HL-60 (cell line): ENCODE results near the gene LIX1L.

Experiments used
- DNase-seq, 2 experiments: peaks; one replicate each; pipeline ENCODE4 v3.0.0-alpha.2; 2010 to 2020; ENCODE audit warnings: low read depth in 1 of 2, low spot score in 1 of 2
- H3K27ac ChIP-seq: fragments of 250-450 bp; sonication (Bioruptor Pico); replicated peaks from 2 replicates; pipeline ENCODE4 v1.5.1; 2020; ENCODE audit warnings: mild to moderate bottlenecking, moderate library complexity
- H3K27me3 ChIP-seq: fragments of 250-450 bp; sonication (Bioruptor Pico); 2 replicates; pipeline ENCODE4 v1.5.1; 2021; ENCODE audit warnings: mild to moderate bottlenecking, moderate library complexity; ENCODE audit not compliant: insufficient read depth, poor library complexity, severe bottlenecking
- H3K4me3 ChIP-seq: replicated peaks from 2 replicates; pipeline ENCODE4 v1.5.1; 2011; ENCODE audit warnings: mild to moderate bottlenecking, control low read depth, low read length; ENCODE audit not compliant: insufficient read depth
- CTCF ChIP-seq: IDR thresholded peaks from one replicate; pipeline ENCODE4 v1.5.1; 2011; ENCODE audit warnings: low read length, control low read depth, inconsistent platforms; ENCODE audit not compliant: insufficient read depth
- GABPA ChIP-seq: IDR thresholded peaks from 2 replicates; pipeline ENCODE4 v1.6.1; 2012; ENCODE audit warnings: low read depth
- POLR2AphosphoS5 ChIP-seq: IDR thresholded peaks from 2 replicates; pipeline ENCODE4 v1.6.1; 2012; ENCODE audit warnings: low read depth
- SPI1 ChIP-seq: IDR thresholded peaks from 2 replicates; pipeline ENCODE4 v1.6.1; 2012; ENCODE audit warnings: low read depth, mild to moderate bottlenecking, borderline replicate concordance
- TF ChIP-seq, protein P1 (sequence below): IDR thresholded peaks from 2 replicates; pipeline ENCODE4 v1.6.1; 2012; ENCODE audit warnings: low read depth; ENCODE audit not compliant: insufficient replicate concordance

Gene LIX1L

DNA sequence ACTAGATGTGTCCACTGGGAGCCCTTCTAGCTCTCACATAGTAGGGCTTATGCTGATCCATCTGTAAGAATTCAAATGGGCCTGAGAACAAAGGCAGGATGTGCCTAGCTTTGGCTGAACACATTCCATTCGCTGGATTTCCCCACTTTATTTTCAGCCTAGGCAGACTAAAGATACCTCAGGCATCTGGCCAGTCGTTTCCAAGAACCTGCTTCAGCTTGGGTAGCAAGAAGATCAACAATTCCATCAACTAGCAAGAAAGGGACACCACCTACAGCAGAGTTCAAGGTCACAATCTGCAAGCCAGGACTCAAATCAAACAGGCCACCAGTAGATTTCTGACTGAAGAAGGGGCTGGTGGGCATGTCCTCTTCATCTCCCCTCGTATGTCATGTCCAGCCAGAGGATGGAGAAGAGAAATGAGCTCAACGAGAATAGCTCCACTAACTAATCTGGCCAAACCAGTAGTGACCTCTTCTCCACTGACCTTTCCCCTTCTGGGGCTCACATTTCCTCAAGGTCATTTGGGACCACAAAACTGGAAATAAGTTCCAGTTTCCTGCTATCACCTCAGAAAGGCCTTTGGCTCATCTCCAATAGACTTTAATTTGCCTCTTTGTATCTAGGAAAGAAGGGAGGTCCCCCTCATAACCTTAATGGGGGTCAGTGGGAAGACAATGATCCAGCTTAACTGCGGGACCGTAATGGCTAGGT lies 24.4 kb upstream of the LIX1L start:
- DNase-seq = no peak
- no peak overlapping the region for H3K27ac ChIP-seq
- no peaks in the 10 kb centered on the region for H3K27me3 ChIP-seq
- no peak overlapping the region for H3K4me3 ChIP-seq
- TF ChIP-seq SPI1 (no peak), GABPA (no peak), CTCF (no peak), POLR2AphosphoS5 (no peak)
- TF ChIP-seq, protein P1, sequence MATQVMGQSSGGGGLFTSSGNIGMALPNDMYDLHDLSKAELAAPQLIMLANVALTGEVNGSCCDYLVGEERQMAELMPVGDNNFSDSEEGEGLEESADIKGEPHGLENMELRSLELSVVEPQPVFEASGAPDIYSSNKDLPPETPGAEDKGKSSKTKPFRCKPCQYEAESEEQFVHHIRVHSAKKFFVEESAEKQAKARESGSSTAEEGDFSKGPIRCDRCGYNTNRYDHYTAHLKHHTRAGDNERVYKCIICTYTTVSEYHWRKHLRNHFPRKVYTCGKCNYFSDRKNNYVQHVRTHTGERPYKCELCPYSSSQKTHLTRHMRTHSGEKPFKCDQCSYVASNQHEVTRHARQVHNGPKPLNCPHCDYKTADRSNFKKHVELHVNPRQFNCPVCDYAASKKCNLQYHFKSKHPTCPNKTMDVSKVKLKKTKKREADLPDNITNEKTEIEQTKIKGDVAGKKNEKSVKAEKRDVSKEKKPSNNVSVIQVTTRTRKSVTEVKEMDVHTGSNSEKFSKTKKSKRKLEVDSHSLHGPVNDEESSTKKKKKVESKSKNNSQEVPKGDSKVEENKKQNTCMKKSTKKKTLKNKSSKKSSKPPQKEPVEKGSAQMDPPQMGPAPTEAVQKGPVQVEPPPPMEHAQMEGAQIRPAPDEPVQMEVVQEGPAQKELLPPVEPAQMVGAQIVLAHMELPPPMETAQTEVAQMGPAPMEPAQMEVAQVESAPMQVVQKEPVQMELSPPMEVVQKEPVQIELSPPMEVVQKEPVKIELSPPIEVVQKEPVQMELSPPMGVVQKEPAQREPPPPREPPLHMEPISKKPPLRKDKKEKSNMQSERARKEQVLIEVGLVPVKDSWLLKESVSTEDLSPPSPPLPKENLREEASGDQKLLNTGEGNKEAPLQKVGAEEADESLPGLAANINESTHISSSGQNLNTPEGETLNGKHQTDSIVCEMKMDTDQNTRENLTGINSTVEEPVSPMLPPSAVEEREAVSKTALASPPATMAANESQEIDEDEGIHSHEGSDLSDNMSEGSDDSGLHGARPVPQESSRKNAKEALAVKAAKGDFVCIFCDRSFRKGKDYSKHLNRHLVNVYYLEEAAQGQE = no peak

- no peaks in the 10 kb centered on the region for H3K27me3 ChIP-seq
- H3K4me3 ChIP-seq = no peak overlapping the region
- no peak for DNase-seq
- TF ChIP-seq, protein P1 = no peak
- peak overlapping the region; percentile 91 for H3K27ac ChIP-seq
These were observed 22.7 kb upstream of the LIX1L start for GRCh38 chr1:145980457-145980994.

- Histone ChIP-seq H3K4me3 (no peak overlapping the region), H3K27me3 (no peaks in the 10 kb centered on the region), H3K27ac (peak overlapping the region; percentile 91)
- TF ChIP-seq POLR2AphosphoS5 (no peak), SPI1 (no peak), GABPA (no peak)
- TF ChIP-seq, protein P1 = no peak
- peak in 1 of 2 experiments; percentile 66 for DNase-seq
These were observed 22.1 kb upstream of the LIX1L start for GRCh38 chr1:145979746-145980456.
